Fibroblast of skin of left biceps (primary cell): ENCODE data around the gene CPHXL2.

Experiments used
- DNase-seq, 2 experiments: peaks; one replicate each; pipeline ENCODE4 v3.0.0-alpha.2; 2013; ENCODE audit warnings: low read depth in 2 of 2

Gene CPHXL2

DNA sequence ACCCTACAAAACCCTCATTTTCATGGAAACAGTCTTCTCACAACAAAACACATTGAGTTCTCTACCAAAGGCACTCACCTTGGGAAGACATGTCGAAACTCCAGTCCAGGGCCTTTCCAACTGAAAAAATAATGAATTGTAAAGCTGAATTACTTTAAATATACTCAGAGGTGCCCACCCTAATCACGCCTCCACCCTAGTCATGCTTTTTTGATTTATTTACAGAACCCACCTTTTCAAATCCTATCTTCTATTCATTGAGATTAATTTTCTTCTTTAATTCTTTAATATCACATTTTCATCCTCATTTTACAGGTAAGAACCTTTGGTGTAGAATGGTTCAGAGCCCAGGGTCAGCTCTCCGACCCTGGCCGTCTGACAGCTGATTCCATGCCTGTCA is at the start of gene CPHXL2:
CPHXL2 (minus strand) TSS at position 101 of the 400 bp plus-strand sequence; CDS start at position 91, 10 bp downstream.
- no peak for DNase-seq

- DNase-seq = no peak
Observed at GRCh38 chr16:75726390-75726789, 49.6 kb upstream of the CPHXL2 start, which contains the start of gene CPHXL. Gene CPHXL (minus strand): TSS chr16:75726490. CDS start chr16:75726442, 48 bp downstream.

GRCh38 chr16:75718452-75718851 is 41.6 kb upstream of the CPHXL2 start:
- no peak for DNase-seq

GRCh38 chr16:75714661-75715060 is 37.9 kb upstream of the CPHXL2 start:
- DNase-seq = no peak

- DNase-seq = no peak
Observed at GRCh38 chr16:75710344-75710743, 33.5 kb upstream of the CPHXL2 start.

DNA sequence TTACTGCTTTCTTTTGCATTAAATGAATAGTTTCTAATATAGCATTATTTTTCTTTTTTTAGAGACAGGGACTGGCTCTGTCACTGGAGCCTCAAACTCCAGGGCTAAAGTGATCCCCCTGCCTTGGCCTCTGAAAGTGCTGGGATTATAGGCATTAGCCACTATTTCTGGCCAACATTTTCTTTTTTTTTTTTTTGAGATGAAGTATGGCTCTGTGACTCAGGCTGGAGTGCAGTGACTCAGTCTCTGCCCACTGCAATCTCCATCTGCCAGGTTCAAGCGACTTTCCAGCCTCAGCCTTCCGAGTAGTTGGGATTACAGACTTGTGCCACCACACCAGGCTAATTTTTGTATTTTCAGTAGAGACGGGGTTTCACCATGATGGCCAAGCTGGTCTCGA is 26.5 kb upstream of the CPHXL2 start:
- no peak for DNase-seq

DNA sequence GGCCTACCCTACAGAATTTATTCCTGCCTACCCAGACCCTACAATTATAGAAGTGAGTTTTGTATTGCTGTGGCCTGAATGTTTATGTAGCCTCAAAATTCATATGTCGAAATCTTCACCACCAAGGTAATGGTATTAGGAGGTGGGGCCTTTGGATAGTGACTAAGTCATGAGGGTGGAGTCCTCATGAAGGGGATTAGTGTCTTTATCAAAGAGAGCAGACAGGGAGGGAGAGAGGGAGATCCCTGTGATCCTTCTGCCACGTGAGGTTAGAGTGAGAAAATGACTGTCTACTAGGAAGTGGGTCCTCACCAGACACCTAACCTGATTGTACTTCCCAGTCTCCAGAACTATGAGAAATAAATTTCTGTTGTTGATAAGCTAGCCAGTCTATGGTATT is 25.4 kb upstream of the CPHXL2 start:
- no peak for DNase-seq

DNA sequence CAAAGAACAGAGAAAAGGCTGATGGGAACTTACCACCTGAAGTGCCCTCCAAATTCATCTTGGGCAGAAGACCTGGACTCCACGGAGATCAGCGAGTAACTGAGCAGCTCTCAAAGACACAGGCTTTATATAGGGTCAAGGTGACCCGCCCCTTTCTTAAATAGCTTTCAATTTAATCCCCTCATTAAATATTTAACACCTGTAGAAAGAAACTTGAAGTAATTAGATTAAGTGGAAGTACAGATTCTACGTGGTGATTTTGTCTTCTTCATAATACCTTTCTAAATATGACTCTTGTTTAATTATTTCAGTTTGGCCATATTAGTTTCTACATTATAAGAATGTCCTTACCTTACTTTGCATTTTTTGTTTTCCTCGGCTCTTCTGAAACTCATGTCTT is 24.6 kb upstream of the CPHXL2 start, which contains the start of gene DUXB:
DUXB (minus strand) TSS at position 101 of the 400 bp plus-strand sequence; CDS start at position 58, 43 bp downstream.
- DNase-seq = no peak

GRCh38 chr16:75697571-75697970 is 20.8 kb upstream of the CPHXL2 start:
- no peak for DNase-seq

DNA sequence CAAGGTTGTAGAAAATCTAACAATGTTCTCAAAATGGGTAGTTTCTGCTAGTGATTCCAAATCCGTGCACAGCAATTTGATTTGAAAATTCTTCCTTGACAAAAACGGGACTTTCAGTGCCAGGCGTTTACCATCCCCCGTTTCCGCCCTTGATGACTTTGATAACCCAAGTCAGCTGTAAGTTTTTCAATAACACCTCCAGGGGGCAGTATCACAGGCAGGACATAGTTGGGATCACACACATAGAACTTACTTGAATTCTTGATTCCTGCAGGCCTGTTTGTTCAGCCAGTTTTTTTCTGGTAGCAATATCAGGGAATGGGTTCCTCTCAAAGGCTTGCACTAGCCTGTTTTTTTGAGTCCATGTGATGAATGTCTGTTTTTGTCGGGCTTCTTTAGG is 18.9 kb upstream of the CPHXL2 start:
- DNase-seq = no peak

- DNase-seq = no peak
Observed at GRCh38 chr16:75687361-75687760, 10.6 kb upstream of the CPHXL2 start.

DNA sequence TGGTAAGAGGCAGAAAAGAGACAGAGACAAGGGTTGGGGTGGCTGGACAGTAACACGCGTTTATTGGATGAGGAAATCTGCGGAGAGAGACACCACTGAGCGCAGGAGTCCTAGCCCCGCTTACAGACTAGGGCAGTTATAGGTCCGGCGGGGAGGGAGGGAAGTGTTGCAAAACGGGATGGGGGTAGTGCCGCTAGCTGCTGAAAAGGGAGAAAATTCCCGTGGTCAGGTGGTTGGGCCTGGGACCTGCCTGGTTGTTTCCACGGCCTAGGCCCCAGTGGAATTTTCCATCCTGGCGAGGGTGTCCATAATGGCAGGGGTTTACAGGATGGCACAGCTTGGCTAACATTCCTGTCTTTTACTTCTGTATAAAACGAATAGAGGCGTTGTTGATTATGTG is 5.5 kb upstream of the CPHXL2 start:
- DNase-seq = no peak

- no peak for DNase-seq
Observed at GRCh38 chr16:75679366-75679765, 2.6 kb upstream of the CPHXL2 start.

GRCh38 chr16:75667503-75667902 is 9.3 kb downstream of the CPHXL2 start:
- no peak for DNase-seq

GRCh38 chr16:75660726-75661302 is 16.0 kb downstream of the CPHXL2 start:
- DNase-seq = no peak

DNA sequence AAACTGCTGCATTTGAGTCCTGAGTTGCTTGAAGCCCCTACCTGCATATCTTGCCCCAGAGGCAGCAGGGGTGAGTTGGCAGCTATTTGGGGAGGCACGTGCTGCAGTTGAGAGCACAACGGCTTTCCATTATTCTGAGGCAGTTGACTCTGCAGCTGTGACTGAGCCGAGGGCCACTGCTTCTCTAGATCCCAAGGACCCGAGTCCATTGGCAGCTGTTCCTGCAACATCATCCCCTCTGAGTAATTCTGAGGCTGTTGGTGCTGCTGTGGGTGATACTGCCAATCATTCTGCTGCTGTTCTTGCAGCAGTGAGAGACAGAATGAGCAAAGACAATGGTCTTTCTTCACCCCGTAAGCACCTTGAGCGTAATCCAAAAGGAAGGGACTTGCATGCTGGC is 16.5 kb downstream of the CPHXL2 start:
- DNase-seq = no peak

GRCh38 chr16:75658175-75658574 is 18.6 kb downstream of the CPHXL2 start:
- no peak for DNase-seq

DNA sequence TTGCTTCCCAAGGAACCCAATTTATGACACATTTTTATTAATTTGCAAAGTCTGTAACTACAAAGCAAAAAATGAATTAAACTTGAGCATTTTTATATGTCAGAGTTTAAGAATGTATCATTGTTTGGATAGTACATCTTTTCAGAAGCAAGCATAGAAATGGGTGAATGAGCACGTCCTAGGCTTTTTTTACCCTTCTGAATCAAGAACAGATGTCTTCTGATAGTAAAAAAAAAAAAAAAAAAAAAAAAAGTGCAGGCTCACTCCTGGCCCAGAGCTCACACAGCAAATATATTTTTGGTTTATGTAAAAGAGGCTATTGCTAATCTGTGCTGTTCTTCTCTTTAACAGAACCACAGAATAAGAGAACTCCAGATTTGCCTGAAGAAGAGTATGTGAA is 22.9 kb downstream of the CPHXL2 start:
- DNase-seq = peak; percentile 56 to 62

DNA sequence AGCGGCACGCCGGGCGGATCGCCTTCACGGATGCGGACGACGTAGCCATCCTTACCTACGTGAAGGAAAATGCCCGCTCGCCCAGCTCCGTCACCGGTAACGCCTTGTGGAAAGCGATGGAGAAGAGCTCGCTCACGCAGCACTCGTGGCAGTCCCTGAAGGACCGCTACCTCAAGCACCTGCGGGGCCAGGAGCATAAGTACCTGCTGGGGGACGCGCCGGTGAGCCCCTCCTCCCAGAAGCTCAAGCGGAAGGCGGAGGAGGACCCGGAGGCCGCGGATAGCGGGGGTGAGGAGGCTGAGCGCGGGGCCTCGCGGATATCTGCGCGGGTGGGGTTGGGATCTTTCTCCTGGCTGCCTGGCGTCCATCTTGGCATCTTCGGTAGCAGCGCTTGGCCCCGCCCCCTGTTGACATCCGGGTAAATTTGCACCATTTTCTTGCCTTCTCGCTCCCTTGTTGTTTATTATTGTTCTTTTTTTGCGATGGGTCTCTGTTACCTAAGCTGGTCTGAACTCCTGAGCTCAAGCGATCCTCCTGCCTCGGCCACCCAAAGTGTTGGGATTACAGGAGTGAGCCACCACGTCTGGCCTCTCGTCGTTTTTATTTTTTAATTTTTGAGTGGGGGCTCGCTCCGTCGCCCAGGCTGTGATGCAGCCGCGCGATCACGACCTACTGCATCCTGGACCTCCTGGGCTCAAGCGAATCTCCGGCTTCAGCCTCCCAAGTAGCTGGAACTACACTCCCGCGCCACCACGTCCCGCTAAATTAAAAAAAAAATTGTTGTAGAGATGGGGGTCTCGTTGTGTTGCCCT is 28.3 kb downstream of the CPHXL2 start:
- peak in 1 of 2 experiments; percentile 18 for DNase-seq

DNA sequence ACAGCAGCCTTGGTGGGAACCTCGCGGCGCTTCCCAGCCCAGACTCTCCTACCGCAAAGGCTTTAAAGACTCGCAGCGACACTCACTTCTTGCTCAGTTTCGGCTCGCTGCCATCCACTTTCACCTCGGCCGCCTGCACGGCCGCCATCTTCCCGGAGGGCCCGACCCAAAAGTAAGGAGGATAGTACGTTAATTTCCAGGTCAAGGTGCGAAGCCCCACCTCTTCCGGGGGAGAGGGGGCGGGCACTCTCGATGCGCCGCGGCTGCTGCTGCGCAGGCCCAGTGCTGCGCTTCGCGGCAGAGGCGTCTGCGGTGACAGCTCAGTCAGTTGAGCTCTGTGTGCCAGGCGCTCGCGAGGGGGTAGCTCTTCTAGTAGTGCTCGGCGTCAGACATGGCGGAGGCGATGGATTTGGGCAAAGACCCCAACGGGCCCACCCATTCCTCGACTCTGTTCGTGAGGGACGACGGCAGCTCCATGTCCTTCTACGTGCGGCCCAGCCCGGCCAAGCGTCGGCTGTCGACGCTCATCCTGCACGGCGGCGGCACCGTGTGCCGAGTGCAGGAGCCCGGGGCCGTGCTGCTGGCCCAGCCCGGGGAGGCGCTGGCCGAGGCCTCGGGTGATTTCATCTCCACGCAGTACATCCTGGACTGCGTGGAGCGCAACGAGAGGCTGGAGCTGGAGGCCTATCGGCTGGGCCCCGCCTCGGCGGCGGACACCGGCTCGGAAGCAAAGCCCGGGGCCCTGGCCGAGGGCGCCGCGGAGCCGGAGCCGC is 29.1 kb downstream of the CPHXL2 start, which contains the start of the genes KARS1 and TERF2IP:
KARS1 (minus strand) TSS at position 174 of the 773 bp plus-strand sequence; CDS start at position 148, 26 bp downstream.
TERF2IP (plus strand) TSS at position 282 of the 773 bp plus-strand sequence; CDS start at position 392, 110 bp downstream.
- peak; percentile 69 to 74 for DNase-seq

DNA sequence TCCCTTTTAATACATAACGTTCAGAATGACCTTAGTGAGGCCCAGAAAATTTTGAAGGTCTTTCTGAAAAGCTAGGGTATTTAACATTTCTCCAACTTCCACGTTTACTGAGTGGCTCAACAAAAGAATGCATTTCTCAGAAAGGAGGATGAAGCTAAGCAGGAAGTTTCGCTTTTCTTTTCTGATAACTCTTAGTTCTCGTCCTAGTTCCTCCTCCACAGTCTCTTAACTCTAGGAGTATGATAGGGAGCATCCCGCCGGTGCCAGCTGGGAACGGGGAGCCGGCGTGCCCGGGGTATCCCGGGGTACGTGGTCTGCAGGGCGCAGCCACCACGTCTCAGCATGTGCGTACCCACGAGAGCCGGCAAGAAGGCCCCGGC is 29.7 kb downstream of the CPHXL2 start:
- DNase-seq = no peak
